GM12878 (cell line): ENCODE data around the gene ETHE1. TPM values are rescaled to one million over a fixed set of nuclear protein-coding genes. Genes with fewer than 3 reads are reported as not detected.
"Not testable (repeated sequence)": the region's sequence is repeated elsewhere in the genome, so short reads cannot be mapped to it uniquely, and the experiment has no call there.

Experiments
- ATAC-seq: fragments of 200-7000 bp; cut with Tn5 transposase; 3 replicates; pipeline ENCODE4 v1.9.1; 2020; ENCODE audit warnings: mild to moderate bottlenecking, moderate library complexity
- BruUV-seq: library from RNA; stranded (reverse); fragments of 400-500 nt; replicated peaks from 2 replicates; lab custom pipeline; 2021; lab: Mats Ljungman, UMichigan
- CTCF ChIA-PET: fragments of 300-600 bp; sonication (Branson Sonifier 250); formaldehyde crosslinking; extraction: SDS; loops from one replicate; lab custom pipeline; 2021; ENCODE audit warnings: inconsistent platforms; lab: Yijun Ruan, JAX
- POLR2A ChIA-PET: fragments of 350-600 bp; formaldehyde crosslinking; extraction: SDS; loops from one replicate; lab custom pipeline; 2021; ENCODE audit warnings: inconsistent platforms; lab: Charles Lee
- RAD21 ChIA-PET: fragments of 300-600 bp; sonication (Branson Sonifier 250); formaldehyde crosslinking; loops from one replicate; lab custom pipeline; 2023; ENCODE audit warnings: antibody characterized with exemption; ENCODE audit not compliant: unreplicated experiment; lab: Charles Lee
- SMC1A ChIA-PET: fragments of 300-600 bp; sonication (Branson Sonifier 250); formaldehyde crosslinking; loops from one replicate; lab custom pipeline; 2023; ENCODE audit not compliant: unreplicated experiment, uncharacterized antibody; lab: Charles Lee
- DNase-seq: peaks from one replicate; pipeline ENCODE4 v3.0.0-alpha.2; 2011; ENCODE audit warnings: low read depth, low spot score
- FAIRE-seq: peaks from 3 replicates; lab custom pipeline; 2011; peaks lifted over from hg19 to GRCh38; lab: Jason Lieb, UNC
- H2AFZ ChIP-seq: 2 replicates; pipeline ENCODE4 v1.6.0; 2011; ENCODE audit warnings: low read depth, low read length, control low read depth; ENCODE audit not compliant: control insufficient read depth
- H3K27ac ChIP-seq: 2 replicates; pipeline ENCODE4 v1.5.1; 2011; ENCODE audit warnings: control low read depth; ENCODE audit not compliant: control insufficient read depth, insufficient read depth
- H3K27me3 ChIP-seq, 2 experiments: replicated peaks in 1 of 2; 2 replicates each; pipeline versions ENCODE4 v1.6.0 to v1.6.1; 2011; ENCODE audit warnings: low read length in 1 of 2; ENCODE audit not compliant: control insufficient read depth in 2 of 2, insufficient read depth in 2 of 2
- H3K36me3 ChIP-seq, 2 experiments: 2 replicates each; pipeline ENCODE4 v1.5.1; 2011; ENCODE audit warnings: low read length in 1 of 2; ENCODE audit not compliant: control insufficient read depth in 2 of 2, insufficient read depth in 2 of 2
- H3K4me1 ChIP-seq: 2 replicates; pipeline ENCODE4 v1.6.1; 2011; ENCODE audit warnings: mild to moderate bottlenecking, low read length, moderate library complexity, mixed read lengths; ENCODE audit not compliant: control insufficient read depth, insufficient read depth
- H3K4me2 ChIP-seq: 2 replicates; pipeline ENCODE4 v1.6.0; 2011; ENCODE audit warnings: control low read depth; ENCODE audit not compliant: control insufficient read depth, insufficient read depth
- H3K4me3 ChIP-seq: fragments of 200-600 bp; sonication (generic); 2 replicates; pipeline ENCODE4 v1.5.1; 2016
- H3K79me2 ChIP-seq: 2 replicates; pipeline ENCODE4 v1.6.0; 2011; ENCODE audit warnings: low read length; ENCODE audit not compliant: control insufficient read depth, insufficient read depth
- H3K9ac ChIP-seq: 2 replicates; pipeline ENCODE4 v1.8.0; 2011; ENCODE audit warnings: low read length, control low read depth, mixed read lengths; ENCODE audit not compliant: control insufficient read depth, insufficient read depth
- H3K9me3 ChIP-seq: replicated peaks from 3 replicates; pipeline ENCODE4 v1.5.1; 2011; ENCODE audit warnings: mild to moderate bottlenecking, low read length; ENCODE audit not compliant: control insufficient read depth, insufficient read depth
- H4K20me1 ChIP-seq: 2 replicates; pipeline ENCODE4 v1.6.0; 2011; ENCODE audit not compliant: control insufficient read depth, insufficient read depth
- CHD2 ChIP-seq: IDR thresholded peaks from 2 replicates; pipeline ENCODE4 v1.6.1; 2011; ENCODE audit warnings: low read depth, low read length, improper control_type of control experiment, borderline replicate concordance
- MTA3 ChIP-seq: IDR thresholded peaks from 2 replicates; pipeline ENCODE4 v1.6.1; 2012; ENCODE audit warnings: low read length, inconsistent platforms, borderline replicate concordance
- ZNF622 ChIP-seq: fragments of 450-650 bp; IDR thresholded peaks from 2 replicates; pipeline ENCODE4 v1.6.1; 2017; ENCODE audit warnings: mild to moderate bottlenecking, inconsistent platforms
- WGBS: methylation state at CpG from one replicate; pipeline ENCODE4 v1.1.6; 2016; ENCODE audit warnings: low lambda C conversion rate; ENCODE audit not compliant: insufficient replicate concordance, insufficient coverage; ENCODE audit errors: missing lambda C conversion rate; 5-methylcytosine and 5-hydroxymethylcytosine counted together
- in situ Hi-C: fragments of 300-500 bp; cut with MboI; formaldehyde crosslinking; loops from 9 replicates; pipeline ENCODE4 v1.14.3; 2018; ENCODE audit warnings: mixed read lengths
- intact Hi-C: fragments of 100-400 bp; cut with micrococcal nuclease; formaldehyde crosslinking; loops from one replicate; pipeline ENCODE4 v1.14.2; 2022; ENCODE audit not compliant: unreplicated experiment
- polyA plus RNA-seq, 11 experiments: library from polyadenylated mRNA; depleted of rRNA in 4 of 11; unstranded in 6 of 11; stranded (reverse) in 5 of 11; fragments of >200 nt; fragmentation: Nextera tagmentation in 4 of 11; fragmentation: Illumina TruSeq in 1 of 11; extraction: Ambion mirVana in 4 of 11; extraction: Trizol in 1 of 11; gene quantifications; 1 replicate in 1 of 11; 2 replicates in 10 of 11; pipeline versions ENCODE4 v1.2.1 to v1.2.3, GENCODE V29; 2011 to 2016; ENCODE audit warnings: inconsistent platforms in 2 of 11, missing spikeins in 2 of 11, low read depth in 1 of 11
- total RNA-seq, 4 experiments: library from RNA; depleted of rRNA in 3 of 4; stranded (reverse); fragments of >200 nt in 3 of 4; fragmentation: Illumina TruSeq in 1 of 4; extraction: Trizol in 1 of 4; gene quantifications; 2 replicates each; pipeline versions ENCODE4 v1.2.1 to v1.2.3, GENCODE V29; 2013 to 2021
- TF ChIP-seq, protein P1 (sequence below): fragments of 450-650 bp; IDR thresholded peaks from 2 replicates; pipeline ENCODE4 v1.6.1; 2017; ENCODE audit warnings: mild to moderate bottlenecking
- TF ChIP-seq, protein P2 (sequence below): fragments of 450-650 bp; IDR thresholded peaks from 2 replicates; pipeline ENCODE4 v1.6.1; 2017; ENCODE audit warnings: mild to moderate bottlenecking, moderate library complexity

ETHE1 gene
- total and polyA plus RNA-seq, 10 of the 15 experiments (the other 5 are each of a cell fraction or from before 2014, with no cell fraction given): 22.1 to 155 (median 52.7) TPM

DNA sequence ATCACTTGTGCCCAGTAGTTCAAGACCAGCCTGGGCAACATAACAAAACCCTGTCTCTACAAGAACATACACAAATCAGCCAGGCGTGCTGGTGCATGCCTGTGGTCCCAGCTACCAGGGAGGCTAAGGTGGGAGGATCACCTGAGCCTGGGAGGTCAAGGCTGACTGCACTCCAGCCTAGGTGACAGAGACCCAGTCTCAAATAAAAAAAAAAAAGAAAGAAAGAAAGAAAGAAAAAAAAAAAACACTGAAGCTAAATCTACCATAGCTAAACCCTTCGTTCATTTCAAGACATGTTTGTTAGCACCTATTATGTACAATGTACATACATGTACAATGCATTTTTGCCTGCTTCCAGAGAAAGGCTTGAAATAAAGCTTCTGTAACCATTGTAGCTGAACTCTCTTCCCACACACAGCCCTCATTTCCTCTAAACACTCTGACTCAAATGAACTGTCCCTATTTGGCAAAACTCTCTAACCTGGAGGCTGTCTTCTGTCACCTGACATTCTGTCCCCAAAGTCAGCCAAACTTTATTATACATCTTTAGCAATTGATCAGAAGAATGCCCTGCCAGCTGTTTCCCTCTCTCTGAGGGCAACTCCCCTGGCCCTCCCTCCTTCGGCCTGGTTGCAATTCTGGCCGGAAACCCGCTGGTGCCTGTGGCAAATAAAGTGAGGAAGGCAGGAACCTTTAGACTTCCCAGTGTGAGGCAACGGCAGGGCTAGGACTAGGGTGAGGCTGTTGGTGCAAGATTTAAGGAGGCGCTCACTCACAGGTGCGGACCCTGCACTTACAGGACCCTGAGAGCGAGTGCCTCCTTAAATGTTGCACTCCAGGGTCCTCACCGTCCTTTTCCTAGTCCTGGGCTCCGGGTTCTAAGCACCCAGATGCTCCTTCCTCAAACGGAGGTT, 1.8 kb downstream of the ETHE1 start (continued):
- TF ChIP-seq, protein P1, sequence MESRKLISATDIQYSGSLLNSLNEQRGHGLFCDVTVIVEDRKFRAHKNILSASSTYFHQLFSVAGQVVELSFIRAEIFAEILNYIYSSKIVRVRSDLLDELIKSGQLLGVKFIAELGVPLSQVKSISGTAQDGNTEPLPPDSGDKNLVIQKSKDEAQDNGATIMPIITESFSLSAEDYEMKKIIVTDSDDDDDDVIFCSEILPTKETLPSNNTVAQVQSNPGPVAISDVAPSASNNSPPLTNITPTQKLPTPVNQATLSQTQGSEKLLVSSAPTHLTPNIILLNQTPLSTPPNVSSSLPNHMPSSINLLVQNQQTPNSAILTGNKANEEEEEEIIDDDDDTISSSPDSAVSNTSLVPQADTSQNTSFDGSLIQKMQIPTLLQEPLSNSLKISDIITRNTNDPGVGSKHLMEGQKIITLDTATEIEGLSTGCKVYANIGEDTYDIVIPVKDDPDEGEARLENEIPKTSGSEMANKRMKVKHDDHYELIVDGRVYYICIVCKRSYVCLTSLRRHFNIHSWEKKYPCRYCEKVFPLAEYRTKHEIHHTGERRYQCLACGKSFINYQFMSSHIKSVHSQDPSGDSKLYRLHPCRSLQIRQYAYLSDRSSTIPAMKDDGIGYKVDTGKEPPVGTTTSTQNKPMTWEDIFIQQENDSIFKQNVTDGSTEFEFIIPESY: no peak
- no peak for TF ChIP-seq CHD2
- TF ChIP-seq, protein P2, sequence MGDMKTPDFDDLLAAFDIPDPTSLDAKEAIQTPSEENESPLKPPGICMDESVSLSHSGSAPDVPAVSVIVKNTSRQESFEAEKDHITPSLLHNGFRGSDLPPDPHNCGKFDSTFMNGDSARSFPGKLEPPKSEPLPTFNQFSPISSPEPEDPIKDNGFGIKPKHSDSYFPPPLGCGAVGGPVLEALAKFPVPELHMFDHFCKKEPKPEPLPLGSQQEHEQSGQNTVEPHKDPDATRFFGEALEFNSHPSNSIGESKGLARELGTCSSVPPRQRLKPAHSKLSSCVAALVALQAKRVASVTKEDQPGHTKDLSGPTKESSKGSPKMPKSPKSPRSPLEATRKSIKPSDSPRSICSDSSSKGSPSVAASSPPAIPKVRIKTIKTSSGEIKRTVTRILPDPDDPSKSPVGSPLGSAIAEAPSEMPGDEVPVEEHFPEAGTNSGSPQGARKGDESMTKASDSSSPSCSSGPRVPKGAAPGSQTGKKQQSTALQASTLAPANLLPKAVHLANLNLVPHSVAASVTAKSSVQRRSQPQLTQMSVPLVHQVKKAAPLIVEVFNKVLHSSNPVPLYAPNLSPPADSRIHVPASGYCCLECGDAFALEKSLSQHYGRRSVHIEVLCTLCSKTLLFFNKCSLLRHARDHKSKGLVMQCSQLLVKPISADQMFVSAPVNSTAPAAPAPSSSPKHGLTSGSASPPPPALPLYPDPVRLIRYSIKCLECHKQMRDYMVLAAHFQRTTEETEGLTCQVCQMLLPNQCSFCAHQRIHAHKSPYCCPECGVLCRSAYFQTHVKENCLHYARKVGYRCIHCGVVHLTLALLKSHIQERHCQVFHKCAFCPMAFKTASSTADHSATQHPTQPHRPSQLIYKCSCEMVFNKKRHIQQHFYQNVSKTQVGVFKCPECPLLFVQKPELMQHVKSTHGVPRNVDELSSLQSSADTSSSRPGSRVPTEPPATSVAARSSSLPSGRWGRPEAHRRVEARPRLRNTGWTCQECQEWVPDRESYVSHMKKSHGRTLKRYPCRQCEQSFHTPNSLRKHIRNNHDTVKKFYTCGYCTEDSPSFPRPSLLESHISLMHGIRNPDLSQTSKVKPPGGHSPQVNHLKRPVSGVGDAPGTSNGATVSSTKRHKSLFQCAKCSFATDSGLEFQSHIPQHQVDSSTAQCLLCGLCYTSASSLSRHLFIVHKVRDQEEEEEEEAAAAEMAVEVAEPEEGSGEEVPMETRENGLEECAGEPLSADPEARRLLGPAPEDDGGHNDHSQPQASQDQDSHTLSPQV: no peak
- no peak for TF ChIP-seq ZNF622
- TF ChIP-seq MTA3: no peak
- TF ChIP-seq, all 136 proteins: peak for 16

DNA sequence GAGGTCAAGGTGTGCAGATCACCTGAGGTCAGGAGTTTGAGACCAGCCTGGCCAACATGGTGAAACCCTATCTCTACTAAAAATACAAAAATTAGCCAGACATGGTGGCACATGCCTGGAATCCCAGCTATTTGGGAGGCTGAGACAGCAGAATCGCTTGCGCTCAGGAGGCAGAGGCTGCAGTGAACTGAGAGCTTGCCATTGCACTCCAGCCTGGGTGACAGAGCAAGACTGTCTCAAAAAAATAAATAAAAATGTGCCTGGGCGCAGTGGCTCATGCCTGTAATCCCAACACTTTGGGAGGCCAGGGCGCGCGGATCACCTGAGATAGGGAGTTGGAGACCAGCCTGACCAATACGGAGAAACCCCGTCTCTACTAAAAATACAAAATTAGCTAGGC, 3.3 kb downstream of the ETHE1 start:
- in situ Hi-C loops: loop anchor here (5.0 kb wide), 1 partner anchor 76 kb away; no protein-coding TSS in a partner anchor
- H3K4me2 ChIP-seq: not testable (repeated sequence)

More for the DNA sequence above, 3.3 kb downstream of the ETHE1 start:
- H3K4me1 ChIP-seq, H3K27ac ChIP-seq, H3K36me3 ChIP-seq, ATAC-seq, H3K9me3 ChIP-seq, H3K9ac ChIP-seq, H4K20me1 ChIP-seq, BruUV-seq, FAIRE-seq, intact Hi-C loops, DNase-seq, H3K4me3 ChIP-seq, H3K27me3 ChIP-seq, H2AFZ ChIP-seq: not testable (repeated sequence)
- ChIA-PET RAD21 (interaction anchor here (1.7 to 3.3 kb wide), 2 partner anchors 71 to 145 kb away, joined by 5 to 29 read pairs; partner anchors contain the start of genes IRGQ and ZNF576), POLR2A (interaction anchor here (0.6 kb wide), 1 partner anchor 1985 kb away, joined by 4 read pairs; no protein-coding TSS in a partner anchor), SMC1A (interaction anchor here (3.3 to 3.4 kb wide), 2 partner anchors 19 to 76 kb away, joined by 11 to 22 read pairs; partner anchors contain the start of gene PHLDB3), CTCF (interaction anchor here (2.8 to 9.3 kb wide), 3 partner anchors 19 to 92 kb away, joined by 9 to 393 read pairs (median 11); partner anchors contain the start of gene PHLDB3)
- 100% methylated on average over 8 of the region's 8 CpGs for WGBS
- H3K79me2 ChIP-seq: peaks cover 12% of the 10 kb centered on the region
